Measurements from ENCODE around the gene TEKTIP1.
"Not testable (repeated sequence)": the region's sequence is repeated elsewhere in the genome, so short reads cannot be mapped to it uniquely, and the experiment has no call there.

TEKTIP1 gene

GRCh38 chr19:3581792-3582191 is 42.8 kb downstream of the TEKTIP1 start:
- in situ Hi-C loops (cut with HindIII; ENCODE audit: low sequenced_read_pairs): not testable (repeated sequence)

DNA sequence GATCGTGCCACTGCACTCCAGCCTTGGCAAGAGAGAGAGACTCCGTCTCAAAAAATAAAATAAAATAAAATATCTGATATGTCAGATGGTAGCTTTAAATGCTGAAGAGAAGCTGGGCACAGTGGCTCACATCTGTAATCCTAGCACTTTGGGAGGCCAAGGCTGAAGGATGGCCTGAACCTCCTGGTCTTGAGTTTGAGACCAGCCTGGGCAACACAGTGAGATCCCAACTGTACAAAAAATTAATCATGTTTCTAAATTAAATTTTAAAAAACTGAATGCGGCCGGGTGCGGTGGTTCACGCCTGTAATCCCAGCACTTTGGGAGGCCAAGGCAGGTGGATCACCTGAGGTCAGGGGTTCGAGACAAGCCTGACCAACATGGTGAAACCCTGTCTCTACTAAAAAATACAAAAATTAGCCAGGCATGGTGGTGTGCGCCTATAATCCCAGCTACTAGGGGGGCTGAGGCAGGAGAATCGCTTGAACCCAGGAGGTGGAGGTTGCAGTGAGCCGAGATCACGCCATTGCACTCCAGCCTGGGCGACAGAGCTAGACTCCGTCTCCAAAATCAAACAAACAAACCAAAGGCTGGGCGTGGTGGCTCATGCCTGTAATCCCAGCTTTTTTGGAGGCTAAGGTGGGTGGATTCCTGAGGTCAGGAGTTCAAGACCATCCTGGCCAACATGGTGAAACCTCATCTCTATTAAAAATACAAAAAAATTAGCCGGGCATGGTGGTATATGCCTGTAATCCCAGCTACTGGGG is 45.2 kb downstream of the TEKTIP1 start:
- in situ Hi-C loops (cut with HindIII; ENCODE audit: low sequenced_read_pairs): not testable (repeated sequence)

DNA sequence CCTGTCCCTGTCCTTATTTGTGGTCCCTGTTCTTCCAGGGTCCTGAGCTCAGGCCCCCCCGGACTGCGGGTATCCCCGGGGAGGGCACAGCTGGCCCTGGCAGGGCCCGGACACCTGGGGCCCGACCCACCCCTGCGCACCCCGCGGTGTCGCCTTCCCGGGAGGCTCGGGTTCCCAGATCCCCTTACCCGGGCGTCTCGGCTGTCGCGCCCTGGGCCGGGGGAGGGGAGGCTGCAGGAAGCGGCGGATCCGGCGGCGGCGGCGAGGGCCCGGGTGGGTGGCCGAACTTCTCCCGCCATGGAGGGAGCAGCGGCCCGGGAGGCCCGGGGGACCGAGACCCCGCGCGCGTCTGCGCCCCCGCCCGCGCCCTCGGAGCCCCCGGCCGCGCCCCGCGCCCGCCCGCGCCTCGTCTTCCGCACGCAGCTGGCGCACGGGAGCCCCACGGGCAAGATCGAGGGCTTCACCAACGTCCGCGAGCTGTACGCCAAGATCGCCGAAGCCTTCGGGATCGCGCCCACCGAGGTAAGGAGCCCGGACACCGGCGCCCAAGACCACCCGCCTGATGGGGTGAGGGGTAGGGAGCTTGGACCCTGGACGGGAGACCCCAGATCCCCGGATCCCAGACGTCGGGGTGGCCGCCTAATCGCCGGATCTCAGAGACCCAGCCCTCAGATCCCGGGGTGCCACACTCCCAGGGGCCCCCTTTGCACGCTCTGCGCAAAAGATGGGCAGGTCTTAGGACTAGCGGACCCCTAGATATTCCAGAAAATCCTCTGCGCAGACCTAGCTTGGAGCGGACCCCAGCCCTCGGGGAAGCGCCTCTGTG is 46.5 kb downstream of the TEKTIP1 start, which contains the start of gene GIPC3:
Gene GIPC3, plus strand, starts transcription at position 178 of the 826 bp plus-strand sequence. Its CDS starts 120 bp downstream, at position 298.
- in situ Hi-C loops (cut with HindIII; ENCODE audit: low sequenced_read_pairs): no loop called here

DNA sequence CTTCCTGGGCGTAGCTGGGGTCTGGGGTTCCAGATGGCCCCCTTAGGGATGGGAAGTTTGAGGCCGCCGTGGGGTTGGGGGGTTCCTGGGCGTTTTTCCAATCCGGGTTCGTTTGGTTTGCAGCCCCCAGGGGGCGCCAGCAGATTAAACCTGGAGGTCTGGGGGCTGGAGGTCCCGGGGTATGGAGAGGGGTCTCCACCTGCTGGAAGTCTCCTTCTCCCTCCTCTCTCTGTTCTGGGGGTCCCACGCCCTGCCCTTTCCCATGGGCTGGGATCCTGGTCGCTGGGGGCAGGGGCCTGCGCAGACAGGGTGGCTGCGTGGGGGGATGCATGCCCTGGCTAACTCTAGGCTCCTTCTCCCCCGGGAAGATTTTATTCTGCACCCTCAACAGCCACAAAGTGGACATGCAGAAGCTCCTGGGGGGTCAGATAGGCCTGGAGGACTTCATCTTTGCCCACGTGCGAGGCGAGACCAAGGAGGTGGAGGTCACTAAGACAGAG is 47.2 kb downstream of the TEKTIP1 start:
- in situ Hi-C loops (cut with HindIII; ENCODE audit: low sequenced_read_pairs): no loop called here

GRCh38 chr19:3586707-3587346 is 47.9 kb downstream of the TEKTIP1 start:
- in situ Hi-C loops (cut with HindIII; ENCODE audit: low sequenced_read_pairs): no loop called here

DNA sequence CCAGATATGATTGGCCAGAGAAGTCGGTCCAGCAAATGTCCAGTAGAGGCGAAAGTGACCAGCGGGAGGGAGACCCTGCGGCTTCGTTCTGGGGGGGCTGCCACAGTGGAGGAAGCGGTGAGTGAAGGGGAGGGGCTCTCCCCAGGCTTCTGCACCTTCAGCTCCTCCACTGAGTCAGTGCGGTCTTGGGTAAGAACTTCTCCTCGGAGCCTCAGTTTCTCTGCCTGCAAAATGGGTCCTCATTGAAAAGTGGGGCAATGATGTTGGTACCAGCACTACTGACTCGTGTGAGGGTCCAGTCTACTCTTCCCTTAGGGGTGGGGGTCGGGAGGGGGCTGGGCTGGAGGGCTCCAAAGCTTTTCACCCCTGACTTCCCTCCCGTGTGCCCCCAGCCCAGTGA is 50.5 kb downstream of the TEKTIP1 start:
- in situ Hi-C loops (cut with HindIII; ENCODE audit: low sequenced_read_pairs): no loop called here

DNA sequence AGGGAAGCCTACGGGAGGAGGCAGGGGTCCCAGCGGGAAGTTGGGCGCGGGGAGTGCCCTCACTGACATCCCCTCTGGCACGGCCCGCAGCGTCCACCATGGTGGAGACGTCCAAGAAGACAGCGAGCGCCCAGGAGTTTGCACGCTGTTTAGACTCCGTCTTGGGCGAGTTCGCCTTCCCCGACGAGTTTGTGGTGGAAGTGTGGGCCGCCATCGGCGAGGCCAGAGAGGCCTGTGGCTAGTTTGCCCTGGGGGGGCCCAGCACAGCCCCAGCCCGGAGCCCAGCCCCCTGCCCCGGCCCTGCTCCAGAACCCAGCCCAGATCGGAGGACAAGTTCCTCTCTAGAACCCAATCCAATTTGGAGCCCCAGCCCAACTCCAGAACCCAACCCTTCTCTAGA is 51.0 kb downstream of the TEKTIP1 start:
- in situ Hi-C loops (cut with HindIII; ENCODE audit: low sequenced_read_pairs): no loop called here

DNA sequence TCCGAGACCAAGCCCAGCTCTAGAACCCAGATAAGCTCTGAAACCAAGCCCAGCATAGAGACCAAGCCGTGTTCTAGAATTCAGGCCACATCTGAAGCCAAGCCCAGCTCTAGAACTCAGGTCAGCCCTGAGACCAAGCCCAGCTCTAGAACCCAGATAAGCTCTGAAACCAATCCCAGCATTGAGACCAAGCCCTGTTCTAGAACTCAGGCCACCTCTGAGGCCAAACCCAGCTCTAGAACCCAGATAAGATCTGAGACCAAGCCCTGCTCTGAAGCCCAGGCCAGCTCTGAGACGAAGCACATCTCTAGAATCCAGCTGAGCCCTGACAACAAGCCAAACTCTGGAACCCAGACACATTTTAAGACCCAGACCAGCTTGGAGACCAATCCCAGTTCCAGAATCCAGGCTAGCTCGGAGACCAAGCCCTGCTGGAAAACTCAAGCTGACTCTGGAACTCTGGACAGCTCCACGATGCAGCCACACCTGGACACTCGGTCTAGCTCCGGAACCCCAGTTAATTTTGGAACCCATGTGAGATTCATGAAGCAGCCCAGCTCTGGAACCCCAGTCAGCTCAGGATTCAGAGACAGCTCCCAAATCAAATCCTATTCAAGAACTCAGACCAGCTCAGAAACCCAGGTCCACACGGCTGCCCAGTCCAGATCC is 52.2 kb downstream of the TEKTIP1 start:
- in situ Hi-C loops (cut with HindIII; ENCODE audit: low sequenced_read_pairs): no loop called here

DNA sequence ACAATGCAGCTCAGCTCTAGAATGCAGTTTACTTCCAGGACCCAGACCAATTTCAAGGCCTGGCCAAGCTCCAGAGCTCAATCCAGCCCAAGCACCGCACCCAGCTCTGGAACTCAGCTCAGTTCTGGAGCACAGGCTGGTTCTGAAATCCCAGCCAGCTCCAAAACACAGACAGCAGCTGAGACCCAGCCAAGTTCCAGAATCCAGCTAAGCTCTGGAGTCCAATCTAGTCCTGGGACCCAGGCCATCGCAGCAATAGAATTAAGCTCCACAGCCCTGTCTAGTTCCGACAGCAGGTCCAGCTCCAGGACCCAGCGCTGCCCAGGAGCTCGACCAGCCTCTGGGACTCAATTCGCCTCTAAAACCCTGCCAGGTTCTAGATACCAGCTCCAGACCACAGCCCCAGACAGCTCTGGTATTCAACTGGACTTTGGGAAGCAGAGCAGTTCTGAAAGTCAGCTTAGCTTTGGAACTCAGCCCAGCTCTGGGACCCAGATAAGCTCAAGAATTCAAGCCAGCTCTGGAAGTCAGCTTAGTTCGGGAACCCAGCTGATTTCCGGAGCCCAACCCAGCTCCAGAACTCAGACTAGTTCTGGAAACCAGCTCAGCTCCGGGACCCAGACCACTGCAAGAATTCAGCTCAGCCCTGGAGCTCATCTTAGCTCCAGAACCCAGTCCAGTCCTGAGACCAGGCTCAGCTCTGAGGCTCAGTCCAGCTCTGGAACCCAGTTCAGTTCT is 53.1 kb downstream of the TEKTIP1 start:
- in situ Hi-C loops (cut with HindIII; ENCODE audit: low sequenced_read_pairs): no loop called here

GRCh38 chr19:3593156-3593555 is 54.2 kb downstream of the TEKTIP1 start:
- in situ Hi-C loops (cut with HindIII; ENCODE audit: low sequenced_read_pairs): no loop called here

Measured in DLD1 (cell line).